ENCODE data around the gene CDKN2B.

DNA sequence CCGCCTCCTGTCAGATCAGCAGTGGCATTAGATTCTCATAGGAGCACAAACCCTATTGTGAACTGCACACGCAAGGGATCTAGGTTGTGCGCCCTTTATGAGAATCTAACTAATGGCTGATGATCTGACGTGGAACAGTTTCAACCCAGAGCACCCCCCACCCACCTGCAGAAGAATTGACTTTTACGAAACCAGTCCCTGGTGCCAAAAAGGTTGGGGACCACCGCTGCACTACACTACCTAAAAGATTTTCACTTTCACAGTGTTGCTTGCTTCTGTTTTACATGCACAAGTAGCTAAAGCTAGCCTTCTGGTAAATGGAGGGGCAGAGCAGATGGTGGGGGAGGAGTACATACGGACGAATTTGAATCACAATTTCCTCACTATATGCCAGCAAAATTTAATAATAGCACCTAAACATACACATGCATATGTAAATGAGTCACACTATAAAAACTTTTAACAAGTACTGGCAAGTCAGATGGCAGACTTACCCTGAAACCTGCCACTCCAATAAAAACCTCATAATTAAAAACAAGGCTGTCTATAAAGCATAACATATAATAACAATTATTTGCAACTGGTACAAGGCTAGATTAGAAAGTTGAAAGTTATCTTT lies 24.0 kb upstream of the CDKN2B start:
- no peak for TF ChIP-seq EZH2 (IDR thresholded peaks at IDR 0.05)
- TF ChIP-seq POLR2AphosphoS5 (IDR thresholded peaks at IDR 0.05; ENCODE audit: borderline replicate concordance, low read depth, low read length), result no peak

All from SK-N-MC (cell line).